SK-N-SH treated with all-trans-retinoic acid at 6 μM for 48 hours (cell line): ENCODE measurements around the gene GOLGA6A.
"Not testable (repeated sequence)": the region's sequence is repeated elsewhere in the genome, so short reads cannot be mapped to it uniquely, and the experiment has no call there.

Source experiments
- BACH2 ChIP-seq: fragments of 250-450 bp; sonication (Bioruptor Pico); IDR thresholded peaks from 2 replicates; pipeline ENCODE4 v1.9.0; 2021; ENCODE audit warnings: mild to moderate bottlenecking, borderline replicate concordance
- ISL1 ChIP-seq: fragments of 250-450 bp; sonication (Bioruptor Pico); IDR thresholded peaks from 2 replicates; pipeline ENCODE4 v2.1.2; 2022; ENCODE audit warnings: mild to moderate bottlenecking, moderate library complexity
- OSR1 ChIP-seq: fragments of 250-450 bp; sonication (Bioruptor Pico); IDR thresholded peaks from 2 replicates; pipeline ENCODE4 v1.8.0; 2022; ENCODE audit warnings: moderate library complexity, mild to moderate bottlenecking, inconsistent platforms
- PATZ1 ChIP-seq: fragments of 250-450 bp; sonication (Bioruptor Pico); IDR thresholded peaks from 2 replicates; pipeline ENCODE4 v1.8.0; 2020; ENCODE audit warnings: mild to moderate bottlenecking, moderate library complexity, borderline replicate concordance
- POU6F1 ChIP-seq: fragments of 250-450 bp; sonication (Bioruptor Pico); IDR thresholded peaks from 2 replicates; pipeline ENCODE4 v1.8.0; 2021; ENCODE audit warnings: low read depth, mild to moderate bottlenecking, moderate library complexity, borderline replicate concordance

- not testable (repeated sequence) for TF ChIP-seq POU6F1; ISL1 (CRISPR knock-in tag); PATZ1 (CRISPR knock-in tag); OSR1 (CRISPR knock-in tag); BACH2 (CRISPR knock-in tag)
These were observed 26.0 kb downstream of the GOLGA6A start for GRCh38 chr15:74056330-74056729.
